RWPE1 (cell line): ENCODE data around the gene ATP6V1E1.
"Not testable (repeated sequence)": the region's sequence is repeated elsewhere in the genome, so short reads cannot be mapped to it uniquely, and the experiment has no call there.

ENCODE experiments used
- CTCF ChIA-PET: fragments of 350-600 bp; sonication (Branson Sonifier 250); formaldehyde crosslinking; extraction: SDS; loops from one replicate; lab custom pipeline; 2021; lab: Yijun Ruan, JAX
- POLR2A ChIA-PET: fragments of 400-600 bp; formaldehyde crosslinking; extraction: SDS; loops from one replicate; lab custom pipeline; 2020; ENCODE audit warnings: antibody characterized with exemption; ENCODE audit not compliant: low non-redundant PET; lab: Yijun Ruan, JAX
- DNase-seq: peaks from one replicate; pipeline ENCODE4 v3.0.0; 2012; ENCODE audit warnings: low spot score
- H3K27ac ChIP-seq: fragments of 450-650 bp; 2 replicates; pipeline ENCODE4 v1.5.1; 2017
- CTCF ChIP-seq: fragments of 450-650 bp; conservative IDR thresholded peaks from 2 replicates; pipeline ENCODE4 v1.5.1; 2017; ENCODE audit warnings: low read depth, mild to moderate bottlenecking

The ATP6V1E1 gene

GRCh38 chr22:17664414-17665055 is 36.0 kb upstream of the ATP6V1E1 start:
- DNase-seq: no peak
- 0 out of 2 replicates have a peak overlapping the region, but pooled peaks have one; percentile 5 for H3K27ac ChIP-seq
- ChIA-PET CTCF (no interaction called here), POLR2A (no interaction called here)
- no peak for TF ChIP-seq CTCF

- no peak for DNase-seq
- no peak for TF ChIP-seq CTCF
- H3K27ac ChIP-seq: no peak overlapping the region; the same call in 1 of the 2 replicates
- CTCF ChIA-PET: no interaction called here
- POLR2A ChIA-PET: no interaction called here
Observed at GRCh38 chr22:17656870-17657395, 28.4 kb upstream of the ATP6V1E1 start.

- CTCF ChIA-PET: no interaction called here
- DNase-seq: no peak
- POLR2A ChIA-PET: no interaction called here
Observed at GRCh38 chr22:17655289-17655688, 26.7 kb upstream of the ATP6V1E1 start.

GRCh38 chr22:17648569-17648968 is 20.0 kb upstream of the ATP6V1E1 start:
- ChIA-PET CTCF (no interaction called here), POLR2A (no interaction called here)
- no peak for DNase-seq
- no peak for TF ChIP-seq CTCF
- peak overlapping the region; percentile 59 for H3K27ac ChIP-seq

More at GRCh38 chr22:17655289-17655688, 26.7 kb upstream of the ATP6V1E1 start:
- no peak for TF ChIP-seq CTCF
- no peak overlapping the region for H3K27ac ChIP-seq

- peak overlapping the region; percentile 35; the same call in 1 of the 2 replicates for H3K27ac ChIP-seq
- ChIA-PET POLR2A (no interaction called here), CTCF (no interaction called here)
- TF ChIP-seq CTCF: no peak
- DNase-seq: no peak
Observed at GRCh38 chr22:17647991-17648390, 19.4 kb upstream of the ATP6V1E1 start.

GRCh38 chr22:17647452-17647851 is 18.9 kb upstream of the ATP6V1E1 start:
- peak overlapping the region; percentile 35; the same call in 1 of the 2 replicates for H3K27ac ChIP-seq
- no peak for TF ChIP-seq CTCF
- ChIA-PET POLR2A (no interaction called here), CTCF (no interaction called here)
- DNase-seq: no peak

GRCh38 chr22:17642357-17642756 is 13.8 kb upstream of the ATP6V1E1 start:
- CTCF ChIA-PET, POLR2A ChIA-PET, H3K27ac ChIP-seq, DNase-seq: not testable (repeated sequence)
